ENCODE measurements around the gene CCDC200. TPM values are rescaled to one million over a fixed set of nuclear protein-coding genes. Genes with fewer than 3 reads are reported as not detected.
A peak's percentile ranks its signal among the peaks of the same experiment; 100 is the strongest.

CCDC200 gene
- total RNA-seq, 1 donor from 2014 or later: not detected

DNA sequence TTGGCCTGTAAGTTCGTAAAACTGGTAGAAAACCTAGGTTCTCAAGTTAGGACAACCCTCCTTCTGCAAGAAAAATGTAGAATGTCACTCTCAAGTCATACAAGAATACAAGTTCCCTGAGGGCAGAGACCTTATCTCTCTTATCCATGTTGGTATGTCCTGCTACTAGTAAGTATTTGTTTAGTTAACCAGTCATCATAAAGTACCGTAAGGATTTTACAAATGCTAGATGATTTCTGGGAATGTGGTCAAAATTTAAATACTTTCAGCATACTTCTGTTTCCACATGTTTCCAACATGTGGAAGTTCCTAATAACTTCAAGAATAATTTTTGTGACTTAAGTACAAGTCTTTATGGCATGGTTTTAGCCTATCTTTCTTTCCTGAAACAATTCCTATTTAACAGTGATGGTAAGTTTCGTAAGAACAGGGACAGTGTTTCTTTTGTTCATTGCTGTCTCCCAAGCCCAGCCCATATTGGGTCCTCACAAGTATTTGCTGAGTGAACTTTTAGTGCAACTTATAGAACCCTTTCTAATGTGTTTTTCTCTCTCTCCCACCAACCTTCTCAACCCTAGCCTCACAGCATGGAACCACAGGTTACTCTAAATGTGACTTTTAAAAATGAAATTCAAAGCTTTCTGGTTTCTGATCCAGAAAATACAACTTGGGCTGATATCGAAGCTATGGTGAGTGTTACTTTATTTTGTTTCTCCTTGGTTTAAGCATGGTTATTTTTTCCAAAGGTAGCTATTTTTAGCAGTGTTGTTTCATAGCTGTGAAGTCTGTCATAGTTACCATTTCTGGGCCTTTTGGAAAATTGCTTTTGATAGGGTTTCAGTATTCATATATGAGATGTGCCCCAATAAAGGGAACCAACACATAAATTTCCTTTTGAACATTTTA, 53.0 kb downstream of the CCDC200 start:
- Mint-ChIP-seq H3K27me3 (ENCODE audit: low read depth) (no peaks in the 10 kb centered on the region), H3K4me1 (peaks cover 31% of the 10 kb centered on the region), H3K27ac (peak overlapping the region; percentile 36)

DNA sequence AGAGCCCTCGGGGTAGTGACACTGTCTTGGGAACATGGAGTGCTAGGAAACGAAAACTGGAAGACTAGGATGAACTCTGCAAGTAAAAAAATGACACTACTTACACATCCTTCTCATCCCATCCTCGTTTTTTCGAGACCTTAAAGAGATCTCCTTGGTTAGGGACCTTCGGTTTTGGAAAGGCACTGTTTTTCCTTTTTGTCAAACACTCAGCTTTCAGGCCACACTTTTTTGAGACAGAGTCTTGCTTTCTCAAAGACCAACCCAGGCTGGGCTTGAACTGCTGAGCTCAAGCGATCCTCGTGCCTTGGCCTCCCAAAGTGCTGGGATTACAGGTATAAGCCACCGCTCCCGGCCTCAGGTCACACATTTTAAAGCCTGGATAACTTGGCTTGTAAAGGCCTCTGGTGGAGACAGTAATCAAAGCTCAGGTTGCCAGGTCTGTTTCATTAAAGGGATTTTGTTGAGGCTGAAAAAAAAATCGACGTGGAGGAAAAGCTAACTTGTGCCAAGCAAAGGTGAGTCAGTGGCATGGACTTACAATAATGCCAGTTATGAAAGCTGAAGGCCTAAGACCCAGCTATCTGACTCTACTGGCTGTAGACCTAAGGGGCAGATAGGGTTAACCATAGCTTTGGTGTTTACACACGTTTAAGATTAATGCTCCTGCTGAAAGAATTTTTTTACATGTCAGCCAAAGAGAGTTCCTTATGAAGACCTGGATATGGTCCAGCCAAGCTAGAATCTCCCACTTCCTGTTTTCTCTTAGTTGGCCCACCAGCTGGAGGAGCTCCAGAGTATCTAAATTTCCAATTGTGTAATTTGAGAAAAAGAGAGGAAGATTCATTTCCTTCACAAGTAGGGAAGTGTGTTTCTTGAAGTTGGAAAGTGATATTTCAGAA, 56.6 kb downstream of the CCDC200 start:
- no peak overlapping the region for H3K4me3 Mint-ChIP-seq
- DNase-seq (ENCODE audit: low spot score in 2 of 2, unreplicated experiment in 2 of 2): no peak
- peaks cover 31% of the 10 kb centered on the region for H3K4me1 Mint-ChIP-seq
- no peaks in the 10 kb centered on the region for H3K27me3 Mint-ChIP-seq (ENCODE audit: low read depth)
- TF ChIP-seq, protein P1, sequence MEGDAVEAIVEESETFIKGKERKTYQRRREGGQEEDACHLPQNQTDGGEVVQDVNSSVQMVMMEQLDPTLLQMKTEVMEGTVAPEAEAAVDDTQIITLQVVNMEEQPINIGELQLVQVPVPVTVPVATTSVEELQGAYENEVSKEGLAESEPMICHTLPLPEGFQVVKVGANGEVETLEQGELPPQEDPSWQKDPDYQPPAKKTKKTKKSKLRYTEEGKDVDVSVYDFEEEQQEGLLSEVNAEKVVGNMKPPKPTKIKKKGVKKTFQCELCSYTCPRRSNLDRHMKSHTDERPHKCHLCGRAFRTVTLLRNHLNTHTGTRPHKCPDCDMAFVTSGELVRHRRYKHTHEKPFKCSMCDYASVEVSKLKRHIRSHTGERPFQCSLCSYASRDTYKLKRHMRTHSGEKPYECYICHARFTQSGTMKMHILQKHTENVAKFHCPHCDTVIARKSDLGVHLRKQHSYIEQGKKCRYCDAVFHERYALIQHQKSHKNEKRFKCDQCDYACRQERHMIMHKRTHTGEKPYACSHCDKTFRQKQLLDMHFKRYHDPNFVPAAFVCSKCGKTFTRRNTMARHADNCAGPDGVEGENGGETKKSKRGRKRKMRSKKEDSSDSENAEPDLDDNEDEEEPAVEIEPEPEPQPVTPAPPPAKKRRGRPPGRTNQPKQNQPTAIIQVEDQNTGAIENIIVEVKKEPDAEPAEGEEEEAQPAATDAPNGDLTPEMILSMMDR (IDR thresholded peaks at IDR 0.05; ENCODE audit: unreplicated experiment): no peak
- no peak overlapping the region for H3K27ac Mint-ChIP-seq
- H3K9me3 Mint-ChIP-seq: no peaks in the 10 kb centered on the region
- H3K36me3 Mint-ChIP-seq: peaks cover 15% of the 10 kb centered on the region

More for the DNA sequence above, 53.0 kb downstream of the CCDC200 start:
- no peaks in the 10 kb centered on the region for H3K9me3 Mint-ChIP-seq
- peaks cover 22% of the 10 kb centered on the region for H3K36me3 Mint-ChIP-seq
- H3K4me3 Mint-ChIP-seq: no peak overlapping the region
- no peak for DNase-seq (ENCODE audit: low spot score in 2 of 2, unreplicated experiment in 2 of 2)
- TF ChIP-seq, protein P1 (IDR thresholded peaks at IDR 0.05; ENCODE audit: unreplicated experiment): no peak

Other genes starting within 250 kb of the CCDC200 start
- 1.5 to 2.0 TPM (median 1.6 TPM) in 3 replicates for gene PTGES3L, start 248.5 kb downstream of the CCDC200 start, total RNA-seq
- gene RUNDC1, start 248.1 kb downstream of the CCDC200 start, total RNA-seq: 13.1 to 13.9 TPM (median 13.2 TPM) in 3 replicates
- gene RPL27, start 230.2 kb downstream of the CCDC200 start, total RNA-seq: 1,019 to 1,067 TPM (median 1,060 TPM) in 3 replicates
- 5.6 to 6.3 TPM (median 5.9 TPM) in 3 replicates for gene IFI35, start 221.8 kb downstream of the CCDC200 start, total RNA-seq
- 211 to 222 TPM (median 211 TPM) in 3 replicates for gene VAT1, start 206.2 kb downstream of the CCDC200 start, total RNA-seq
- gene RND2, start 203.4 kb downstream of the CCDC200 start, total RNA-seq: 7.6 to 8.7 TPM (median 8.7 TPM) in 3 replicates
- gene BRCA1, start 103.3 kb downstream of the CCDC200 start, total RNA-seq: 12.5 to 15.5 TPM (median 12.6 TPM) in 3 replicates
- 61.6 to 63.5 TPM (median 63.3 TPM) in 3 replicates for gene NBR1, start 57.4 kb downstream of the CCDC200 start, total RNA-seq
- 12.6 to 14.1 TPM (median 13.3 TPM) in 3 replicates for gene TMEM106A, start 16.7 kb downstream of the CCDC200 start, total RNA-seq
- gene RNU2-1, start 5.4 kb upstream of the CCDC200 start, total RNA-seq: 5,898 to 7,362 TPM (median 7,002 TPM) in 3 replicates
- gene ARL4D, start 170.4 kb upstream of the CCDC200 start, total RNA-seq: 7.9 to 8.6 TPM (median 8.1 TPM) in 3 replicates

All from mesothelial cell of epicardium (in vitro differentiated cells).